Transverse colon (tissue), 4 donors: ENCODE results near the gene PCDHGB1.

ENCODE experiments used
- EP300 ChIP-seq: sonication (generic); formaldehyde crosslinking; IDR thresholded peaks from one replicate; pipeline ENCODE4 v1.6.1; 2017; ENCODE audit warnings: antibody characterized with exemption, low read depth
- POLR2AphosphoS5 ChIP-seq, 3 donors: sonication (generic); formaldehyde crosslinking; IDR thresholded peaks; one replicate each; pipeline ENCODE4 v1.6.1; 2016; ENCODE audit warnings: antibody characterized with exemption in 3 of 3
- TF ChIP-seq, protein P1 (sequence below), 5 experiments: fragments of 200-600 bp in 3 of 5; fragments of 450-650 bp in 2 of 5; sonication (generic) in 3 of 5; IDR thresholded peaks; 1 replicate in 2 of 5; 2 replicates in 3 of 5; pipeline ENCODE4 v1.5.1; 2016 to 2017; ENCODE audit warnings: antibody characterized with exemption in 5 of 5, inconsistent platforms in 3 of 5, mild to moderate bottlenecking in 2 of 5, moderate library complexity in 1 of 5

- no peak for TF ChIP-seq POLR2AphosphoS5 (IDR thresholded peaks at IDR 0.05)
- TF ChIP-seq, protein P1, sequence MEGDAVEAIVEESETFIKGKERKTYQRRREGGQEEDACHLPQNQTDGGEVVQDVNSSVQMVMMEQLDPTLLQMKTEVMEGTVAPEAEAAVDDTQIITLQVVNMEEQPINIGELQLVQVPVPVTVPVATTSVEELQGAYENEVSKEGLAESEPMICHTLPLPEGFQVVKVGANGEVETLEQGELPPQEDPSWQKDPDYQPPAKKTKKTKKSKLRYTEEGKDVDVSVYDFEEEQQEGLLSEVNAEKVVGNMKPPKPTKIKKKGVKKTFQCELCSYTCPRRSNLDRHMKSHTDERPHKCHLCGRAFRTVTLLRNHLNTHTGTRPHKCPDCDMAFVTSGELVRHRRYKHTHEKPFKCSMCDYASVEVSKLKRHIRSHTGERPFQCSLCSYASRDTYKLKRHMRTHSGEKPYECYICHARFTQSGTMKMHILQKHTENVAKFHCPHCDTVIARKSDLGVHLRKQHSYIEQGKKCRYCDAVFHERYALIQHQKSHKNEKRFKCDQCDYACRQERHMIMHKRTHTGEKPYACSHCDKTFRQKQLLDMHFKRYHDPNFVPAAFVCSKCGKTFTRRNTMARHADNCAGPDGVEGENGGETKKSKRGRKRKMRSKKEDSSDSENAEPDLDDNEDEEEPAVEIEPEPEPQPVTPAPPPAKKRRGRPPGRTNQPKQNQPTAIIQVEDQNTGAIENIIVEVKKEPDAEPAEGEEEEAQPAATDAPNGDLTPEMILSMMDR (IDR thresholded peaks at IDR 0.05), result no peak
- TF ChIP-seq EP300, result no peak
Observed at GRCh38 chr5:141355641-141356040, 5.7 kb downstream of the PCDHGB1 start.
